CD4-positive, alpha-beta memory T cell (primary cell): ENCODE measurements around the gene MPP4. TPM values are rescaled to one million over a fixed set of nuclear protein-coding genes. Genes with fewer than 3 reads are reported as not detected.

ENCODE experiments used
- CTCF ChIA-PET: fragments of 350-600 bp; sonication (Branson Sonifier 250); formaldehyde crosslinking; loops from one replicate; lab custom pipeline; 2021; ENCODE audit warnings: inconsistent platforms; ENCODE audit not compliant: partially characterized antibody; lab: Charles Lee
- POLR2A ChIA-PET: fragments of 350-600 bp; sonication (Branson Sonifier 250); formaldehyde crosslinking; loops from one replicate; lab custom pipeline; 2021; ENCODE audit not compliant: partially characterized antibody; lab: Charles Lee
- DNase-seq, 5 donors: peaks; one replicate each; pipeline versions ENCODE4 v3.0.0 to v3.0.0-alpha.2; 2020 to 2022; ENCODE audit warnings: mixed read lengths in 1 of 5
- H3K27ac ChIP-seq: one replicate; pipeline ENCODE4 v1.7.0; 2013; ENCODE audit warnings: low read depth, low read length
- H3K27me3 ChIP-seq: 2 replicates; pipeline ENCODE4 v1.7.0; 2013; ENCODE audit warnings: mild to moderate bottlenecking, low read length, moderate library complexity; ENCODE audit not compliant: insufficient read depth
- H3K36me3 ChIP-seq: 2 replicates; pipeline ENCODE4 v1.7.0; 2013; ENCODE audit warnings: mild to moderate bottlenecking, low read length, moderate library complexity; ENCODE audit not compliant: insufficient read depth
- H3K4me1 ChIP-seq: 2 replicates; pipeline ENCODE4 v1.7.0; 2013; ENCODE audit warnings: mild to moderate bottlenecking, low read length, moderate library complexity; ENCODE audit not compliant: insufficient read depth
- H3K4me3 ChIP-seq, 2 donors: one replicate each; pipeline ENCODE4 v1.7.0; 2013; ENCODE audit warnings: low read length in 2 of 2, mild to moderate bottlenecking in 1 of 2
- H3K9me3 ChIP-seq, 2 donors: one replicate each; pipeline ENCODE4 v1.7.0; 2013; ENCODE audit warnings: low read length in 2 of 2, control low read depth in 1 of 2; ENCODE audit not compliant: control insufficient read depth in 1 of 2
- H3K27ac Mint-ChIP-seq, 7 donors: one replicate each; pipeline ENCODE4 v1.8.0; 2020 to 2021; ENCODE audit warnings: mixed read lengths in 7 of 7, mild to moderate bottlenecking in 6 of 7, inconsistent platforms in 3 of 7, moderate library complexity in 3 of 7
- H3K27me3 Mint-ChIP-seq, 2 donors: one replicate each; pipeline ENCODE4 v1.8.0; 2020 to 2021; ENCODE audit warnings: mixed read lengths in 2 of 2
- H3K36me3 Mint-ChIP-seq, 2 donors: one replicate each; pipeline ENCODE4 v1.8.0; 2020 to 2021; ENCODE audit warnings: mixed read lengths in 2 of 2, inconsistent platforms in 1 of 2, mild to moderate bottlenecking in 1 of 2
- H3K4me1 Mint-ChIP-seq, 4 donors: one replicate each; pipeline ENCODE4 v1.8.0; 2020 to 2021; ENCODE audit warnings: mixed read lengths in 4 of 4, mild to moderate bottlenecking in 1 of 4
- H3K4me3 Mint-ChIP-seq, 8 donors: one replicate each; pipeline ENCODE4 v1.8.0; 2020 to 2021; ENCODE audit warnings: mixed read lengths in 8 of 8, mild to moderate bottlenecking in 7 of 8, moderate library complexity in 6 of 8, inconsistent platforms in 3 of 8
- H3K9me3 Mint-ChIP-seq, 8 donors: one replicate each; pipeline ENCODE4 v1.8.0; 2020 to 2021; ENCODE audit warnings: mixed read lengths in 8 of 8, mild to moderate bottlenecking in 5 of 8, inconsistent platforms in 3 of 8, moderate library complexity in 1 of 8
- intact Hi-C: fragments of 100-400 bp; cut with micrococcal nuclease; formaldehyde crosslinking; loops from one replicate; pipeline ENCODE4 v1.15.1; 2023
- polyA plus RNA-seq, 2 donors: library from polyadenylated mRNA; unstranded; fragments of 300-500 nt; fragmentation: Illumina TruSeq; gene quantifications; one replicate each; pipeline ENCODE4 v1.2.3, GENCODE V29; 2021
- total RNA-seq, 2 experiments: library from RNA; stranded (reverse); gene quantifications; one replicate each; pipeline ENCODE4 v1.2.3, GENCODE V29; 2021

MPP4 gene
- total RNA-seq (not detected), polyA plus RNA-seq (not detected)

- ChIA-PET POLR2A (no interaction called here), CTCF (no interaction called here)
- Mint-ChIP-seq H3K27ac (no peak within 1 kb of the TSS), H3K36me3 (peaks cover 10 to 24% of the 10 kb centered on the region in 2 donors), H3K27me3 (no peaks in the 10 kb centered on the region), H3K4me3 (no peak within 1 kb of the TSS), H3K9me3 (no peaks in the 10 kb centered on the region), H3K4me1 (peaks cover 2 to 6% (median 4%) of the 10 kb centered on the region in 4 donors)
- DNase-seq = no peak
- Histone ChIP-seq H3K9me3 (no peaks in the 10 kb centered on the region), H3K27me3 (no peaks in the 10 kb centered on the region), H3K4me1 (no peaks in the 10 kb centered on the region), H3K4me3 (no peak within 1 kb of the TSS), H3K36me3 (no peaks in the 10 kb centered on the region), H3K27ac (no peak within 1 kb of the TSS)
- intact Hi-C loops = no loop called here
Measured at GRCh38 chr2:201698588-201699226, at the start of gene MPP4. Gene MPP4, minus strand, starts transcription at chr2:201698644. Its CDS starts 4,690 bp downstream, at chr2:201693954.

GRCh38 chr2:201746551-201746950, 48.1 kb upstream of the MPP4 start:
- Mint-ChIP-seq H3K4me1 (no peaks in the 10 kb centered on the region), H3K27me3 (no peaks in the 10 kb centered on the region)
- POLR2A ChIA-PET = no interaction called here

GRCh38 chr2:201735486-201735885, 37.0 kb upstream of the MPP4 start:
- Mint-ChIP-seq H3K27me3 (no peaks in the 10 kb centered on the region), H3K27ac (no peak overlapping the region), H3K4me3 (no peak overlapping the region), H3K4me1 (peaks cover 0 to 2% (median 0%) of the 10 kb centered on the region in 4 donors), H3K9me3 (peaks cover 0 to 13% (median 11%) of the 10 kb centered on the region in 8 donors), H3K36me3 (peaks cover 34 to 44% of the 10 kb centered on the region in 2 donors)
- no peaks in the 10 kb centered on the region for H3K36me3 ChIP-seq
- no peaks in the 10 kb centered on the region for H3K27me3 ChIP-seq
- no peak overlapping the region for H3K27ac ChIP-seq
- no peak overlapping the region for H3K4me3 ChIP-seq
- H3K4me1 ChIP-seq = no peaks in the 10 kb centered on the region
- ChIA-PET CTCF (no interaction called here), POLR2A (no interaction called here)
- intact Hi-C loops = no loop called here
- DNase-seq = no peak
- H3K9me3 ChIP-seq = no peaks in the 10 kb centered on the region

More at GRCh38 chr2:201746551-201746950, 48.1 kb upstream of the MPP4 start:
- no peaks in the 10 kb centered on the region for H3K4me1 ChIP-seq
- no peaks in the 10 kb centered on the region for H3K27me3 ChIP-seq
- H3K27ac ChIP-seq = no peak overlapping the region
- CTCF ChIA-PET = no interaction called here
- H3K36me3 ChIP-seq = no peaks in the 10 kb centered on the region
- Mint-ChIP-seq H3K9me3 (no peaks in the 10 kb centered on the region), H3K4me3 (no peak overlapping the region), H3K36me3 (peaks cover 17% of the 10 kb centered on the region in 2 donors), H3K27ac (no peak overlapping the region)
- no peaks in the 10 kb centered on the region for H3K9me3 ChIP-seq
- DNase-seq = no peak
- intact Hi-C loops = no loop called here
- H3K4me3 ChIP-seq = no peak overlapping the region

GRCh38 chr2:201734111-201734510, 35.7 kb upstream of the MPP4 start:
- Histone ChIP-seq H3K4me1 (no peaks in the 10 kb centered on the region), H3K36me3 (no peaks in the 10 kb centered on the region), H3K4me3 (no peak overlapping the region), H3K27me3 (no peaks in the 10 kb centered on the region), H3K27ac (no peak overlapping the region), H3K9me3 (no peaks in the 10 kb centered on the region)
- peaks cover 0 to 13% (median 11%) of the 10 kb centered on the region in 8 donors for H3K9me3 Mint-ChIP-seq
- H3K27ac Mint-ChIP-seq = peak overlapping the region in 1 of 7 donors; percentile 66
- intact Hi-C loops = no loop called here
- H3K4me1 Mint-ChIP-seq = peaks cover 0 to 2% (median 0%) of the 10 kb centered on the region in 4 donors
- CTCF ChIA-PET = interaction anchor here (1.4 kb wide), 1 partner anchor 15 kb away, joined by 4 read pairs; no protein-coding TSS in a partner anchor
- H3K27me3 Mint-ChIP-seq = no peaks in the 10 kb centered on the region
- no peak for DNase-seq
- POLR2A ChIA-PET = interaction anchor here (0.5 kb wide), 1 partner anchor 17 kb away, joined by 3 read pairs; no protein-coding TSS in a partner anchor
- H3K36me3 Mint-ChIP-seq = peaks cover 34 to 41% of the 10 kb centered on the region in 2 donors
- no peak overlapping the region for H3K4me3 Mint-ChIP-seq

- ChIA-PET CTCF (interaction anchor here (1.4 kb wide), 1 partner anchor 16 kb away, joined by 4 read pairs; no protein-coding TSS in a partner anchor), POLR2A (no interaction called here)
- Mint-ChIP-seq H3K36me3 (peaks cover 38 to 42% of the 10 kb centered on the region in 2 donors), H3K27ac (no peak overlapping the region), H3K4me1 (peaks cover 0 to 2% (median 0%) of the 10 kb centered on the region in 4 donors), H3K27me3 (no peaks in the 10 kb centered on the region), H3K4me3 (no peak overlapping the region), H3K9me3 (peaks cover 0 to 13% (median 11%) of the 10 kb centered on the region in 8 donors)
- H3K4me1 ChIP-seq = no peaks in the 10 kb centered on the region
- intact Hi-C loops = no loop called here
- H3K9me3 ChIP-seq = no peaks in the 10 kb centered on the region
- no peak for DNase-seq
- H3K27me3 ChIP-seq = no peaks in the 10 kb centered on the region
- H3K36me3 ChIP-seq = no peaks in the 10 kb centered on the region
- no peak overlapping the region for H3K27ac ChIP-seq
- no peak overlapping the region for H3K4me3 ChIP-seq
Measured at GRCh38 chr2:201733544-201733943, 35.1 kb upstream of the MPP4 start.

GRCh38 chr2:201730651-201731285, 32.3 kb upstream of the MPP4 start:
- CTCF ChIA-PET = no interaction called here

GRCh38 chr2:201715459-201715858, 17.0 kb upstream of the MPP4 start:
- ChIA-PET CTCF (no interaction called here), POLR2A (no interaction called here)
- intact Hi-C loops = no loop called here
- Mint-ChIP-seq H3K27me3 (no peaks in the 10 kb centered on the region), H3K36me3 (peaks cover 46 to 54% of the 10 kb centered on the region in 2 donors), H3K4me3 (no peak overlapping the region), H3K9me3 (peaks cover 0 to 8% (median 5%) of the 10 kb centered on the region in 8 donors), H3K27ac (no peak overlapping the region), H3K4me1 (no peaks in the 10 kb centered on the region)
- Histone ChIP-seq H3K36me3 (peaks cover 10% of the 10 kb centered on the region), H3K27me3 (no peaks in the 10 kb centered on the region), H3K4me3 (no peak overlapping the region), H3K4me1 (no peaks in the 10 kb centered on the region), H3K9me3 (no peaks in the 10 kb centered on the region), H3K27ac (no peak overlapping the region)
- DNase-seq = no peak

More at GRCh38 chr2:201730651-201731285, 32.3 kb upstream of the MPP4 start:
- intact Hi-C loops = no loop called here
- Mint-ChIP-seq H3K36me3 (peaks cover 38 to 44% of the 10 kb centered on the region in 2 donors), H3K9me3 (peaks cover 0 to 5% (median 3%) of the 10 kb centered on the region in 8 donors), H3K4me3 (no peak overlapping the region), H3K27ac (no peak overlapping the region), H3K4me1 (peaks cover 0 to 2% (median 0%) of the 10 kb centered on the region in 4 donors), H3K27me3 (no peaks in the 10 kb centered on the region)
- H3K27ac ChIP-seq = no peak overlapping the region
- H3K4me1 ChIP-seq = no peaks in the 10 kb centered on the region
- no peak for DNase-seq
- no peak overlapping the region for H3K4me3 ChIP-seq
- H3K36me3 ChIP-seq = no peaks in the 10 kb centered on the region
- H3K27me3 ChIP-seq = no peaks in the 10 kb centered on the region
- no peaks in the 10 kb centered on the region for H3K9me3 ChIP-seq
- POLR2A ChIA-PET = no interaction called here
